HG03432 (cell line): ENCODE measurements around the gene PAK5.

ENCODE experiments used
- ATAC-seq: cut with Tn5 transposase; IDR thresholded peaks from one replicate; pipeline ENCODE4 v1.9.1; 2021; ENCODE audit warnings: mild to moderate bottlenecking, moderate library complexity; ENCODE audit not compliant: unreplicated experiment

Gene PAK5

GRCh38 chr20:9626357-9626756 lies 212.5 kb downstream of the PAK5 start:
- ATAC-seq = no peak

GRCh38 chr20:9617940-9618339 lies 220.9 kb downstream of the PAK5 start:
- no peak for ATAC-seq

GRCh38 chr20:9616833-9617461 lies 221.9 kb downstream of the PAK5 start:
- ATAC-seq = peak; percentile 50

- peak; percentile 21 for ATAC-seq
These were observed 222.4 kb downstream of the PAK5 start for GRCh38 chr20:9616455-9616805.

GRCh38 chr20:9615766-9616454 lies 223.0 kb downstream of the PAK5 start:
- ATAC-seq = peak; percentile 99

- ATAC-seq = no peak
These were observed 223.8 kb downstream of the PAK5 start for GRCh38 chr20:9615118-9615517.

GRCh38 chr20:9613871-9614270 lies 225.0 kb downstream of the PAK5 start:
- no peak for ATAC-seq

- no peak for ATAC-seq
These were observed 227.0 kb downstream of the PAK5 start for GRCh38 chr20:9611921-9612320.

GRCh38 chr20:9610665-9611064 lies 228.2 kb downstream of the PAK5 start:
- no peak for ATAC-seq

GRCh38 chr20:9609887-9610502 lies 228.9 kb downstream of the PAK5 start:
- peak; percentile 73 for ATAC-seq

- ATAC-seq = no peak
These were observed 230.1 kb downstream of the PAK5 start for GRCh38 chr20:9608639-9609340.

- peak; percentile 52 for ATAC-seq
These were observed 236.1 kb downstream of the PAK5 start for GRCh38 chr20:9602847-9603183.

GRCh38 chr20:9600562-9600961 lies 238.3 kb downstream of the PAK5 start:
- no peak for ATAC-seq

GRCh38 chr20:9597547-9597946 lies 241.3 kb downstream of the PAK5 start:
- no peak for ATAC-seq

GRCh38 chr20:9595763-9596162 lies 243.1 kb downstream of the PAK5 start:
- no peak for ATAC-seq

- ATAC-seq = no peak
These were observed 244.5 kb downstream of the PAK5 start for GRCh38 chr20:9594284-9594875.

- no peak for ATAC-seq
These were observed 246.5 kb downstream of the PAK5 start for GRCh38 chr20:9592419-9592818.

GRCh38 chr20:9591080-9591479 lies 247.8 kb downstream of the PAK5 start:
- no peak for ATAC-seq

- no peak for ATAC-seq
These were observed 248.7 kb downstream of the PAK5 start for GRCh38 chr20:9590189-9590588.

- no peak for ATAC-seq
These were observed 250.2 kb downstream of the PAK5 start for GRCh38 chr20:9588706-9589105.

- no peak for ATAC-seq
These were observed 255.7 kb downstream of the PAK5 start for GRCh38 chr20:9583151-9583550.

- no peak for ATAC-seq
These were observed 256.7 kb downstream of the PAK5 start for GRCh38 chr20:9582137-9582536.
